Stimulated activated naive CD4-positive, alpha-beta T cell treated with Interleukin-2 at 50 U/mL for 16 hours (primary cell): ENCODE measurements around the gene NBEA.
"Not testable (repeated sequence)": the region's sequence is repeated elsewhere in the genome, so short reads cannot be mapped to it uniquely, and the experiment has no call there.

Source experiments
- DNase-seq: peaks from one replicate; lab custom pipeline; 2025; lab: John Stamatoyannopoulos, UW

NBEA gene

DNA sequence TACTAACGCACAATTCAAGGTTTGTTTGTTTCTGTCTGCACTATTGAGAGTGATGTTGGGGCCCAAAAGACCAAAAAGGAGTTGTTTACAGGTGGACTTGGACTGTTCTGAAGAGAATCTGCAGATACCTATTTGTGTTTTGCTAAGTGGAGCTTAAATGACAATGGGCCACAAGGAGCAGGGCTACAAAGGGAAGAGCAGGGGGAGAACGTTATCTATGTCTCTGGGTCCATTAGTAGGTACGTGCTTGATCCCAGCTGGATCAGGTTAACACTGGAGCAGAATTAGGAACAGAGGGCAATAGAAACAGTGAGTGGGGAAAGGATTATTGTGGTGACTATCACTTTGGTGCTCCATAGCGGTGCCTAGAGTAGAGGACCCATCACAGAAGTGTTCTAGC, 22.5 kb downstream of the NBEA start:
- DNase-seq = no peak

DNA sequence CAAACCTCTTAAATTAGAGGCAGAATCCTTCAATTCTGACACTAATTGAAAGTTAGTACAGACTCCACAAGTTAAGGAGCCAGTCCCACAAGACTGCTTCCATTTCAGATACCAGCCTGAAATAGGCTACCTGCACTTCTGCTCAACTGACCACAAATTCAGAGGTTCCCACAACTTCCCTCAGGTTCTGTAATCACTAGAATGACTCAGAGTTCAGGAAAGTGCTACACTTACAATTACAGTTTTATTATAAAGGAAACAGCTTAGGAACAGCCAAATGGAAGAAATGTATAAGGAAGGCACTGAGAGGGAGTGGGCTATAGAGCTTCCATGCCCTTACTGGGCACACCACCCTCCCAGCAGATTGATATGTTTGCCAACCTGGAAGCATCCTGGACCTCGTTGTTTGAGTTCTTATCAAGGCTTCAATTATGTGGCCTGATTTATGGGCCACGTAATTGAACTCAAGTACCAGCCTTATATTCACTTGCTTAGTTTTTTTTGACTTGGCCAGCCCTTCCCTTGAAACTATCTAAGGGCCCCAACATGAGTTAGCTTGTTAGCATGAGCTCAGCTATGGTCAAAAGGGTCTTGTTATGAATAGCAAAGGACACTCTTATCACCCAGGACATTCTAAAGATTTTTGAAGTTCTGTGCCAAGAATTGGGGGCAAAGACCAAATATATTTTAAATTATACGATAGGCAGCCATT, 25.9 kb downstream of the NBEA start:
- no peak for DNase-seq

DNA sequence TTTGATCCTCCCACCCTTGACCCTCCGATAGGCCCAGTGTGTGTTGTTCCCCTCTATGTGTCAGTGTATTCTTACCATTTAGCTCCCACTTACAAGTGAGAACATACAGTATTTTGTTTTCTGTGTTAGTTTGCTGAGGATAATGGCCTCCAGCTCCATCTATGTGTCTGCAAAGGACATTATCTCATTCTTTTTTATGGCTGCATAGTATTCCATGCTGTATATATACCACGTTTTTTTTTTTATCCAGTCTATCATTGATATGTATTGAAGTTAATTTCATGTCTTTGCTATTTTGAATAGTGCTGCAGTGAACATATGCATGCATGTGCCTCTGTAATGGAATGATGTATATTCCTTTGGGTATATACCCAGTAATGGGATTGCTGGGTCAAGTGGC, 27.5 kb downstream of the NBEA start:
- not testable (repeated sequence) for DNase-seq

DNA sequence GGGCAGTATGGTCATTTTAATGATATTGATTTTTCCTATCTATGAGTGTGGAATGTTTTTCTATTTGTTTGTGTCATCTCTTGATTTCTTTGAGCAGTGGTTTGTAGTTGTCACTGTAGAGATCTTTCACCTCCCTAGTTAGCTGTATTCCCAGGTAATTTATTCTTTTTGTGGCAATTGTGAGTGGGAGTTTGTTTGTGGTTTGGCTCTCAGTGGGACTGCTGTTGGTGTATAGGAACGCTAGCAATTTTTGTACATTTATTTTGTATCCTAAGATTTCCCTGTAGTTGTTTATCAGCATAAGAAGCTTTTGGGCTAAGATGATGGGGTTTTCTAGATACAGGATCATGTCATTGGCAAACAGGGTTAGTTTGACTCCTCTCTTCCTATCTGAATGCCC, 28.9 kb downstream of the NBEA start:
- DNase-seq = no peak

DNA sequence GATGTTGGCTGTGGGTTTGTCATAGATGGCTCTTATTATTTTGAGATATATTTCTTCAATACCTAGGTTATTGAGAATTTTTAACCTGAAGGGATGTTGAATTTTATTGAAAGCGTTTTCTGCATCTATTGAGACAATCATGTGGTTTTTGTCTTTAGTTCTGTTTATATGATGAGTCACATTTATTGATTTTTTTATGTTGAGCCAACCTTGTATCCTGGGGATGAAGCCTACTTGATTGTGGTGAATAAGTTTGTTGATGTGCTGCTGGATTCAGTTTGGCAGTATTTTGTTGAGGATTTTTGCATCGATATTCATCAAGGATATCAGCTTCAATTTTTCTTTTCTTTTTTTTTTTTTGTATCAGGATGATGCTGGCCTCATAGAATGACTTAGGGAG, 29.4 kb downstream of the NBEA start:
- no peak for DNase-seq

DNA sequence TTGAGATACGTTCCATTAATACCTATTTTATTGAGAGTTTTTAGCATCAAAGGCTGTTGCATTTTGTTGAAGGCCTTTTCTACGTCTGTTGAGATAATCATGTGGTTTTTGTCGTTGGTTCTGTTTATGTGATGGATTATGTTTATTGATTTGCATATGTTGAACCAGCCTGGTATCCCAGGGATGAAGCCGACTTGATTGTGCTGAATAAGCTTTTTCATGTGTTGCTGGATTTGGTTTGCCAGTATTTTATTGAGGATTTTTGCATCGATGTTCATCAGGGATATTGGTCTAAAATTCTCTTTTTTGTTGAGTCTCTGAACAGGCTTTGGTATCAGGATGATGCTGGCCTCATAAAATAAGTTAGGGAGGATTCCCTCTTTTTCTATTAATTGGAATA, 43.1 kb downstream of the NBEA start:
- not testable (repeated sequence) for DNase-seq

DNA sequence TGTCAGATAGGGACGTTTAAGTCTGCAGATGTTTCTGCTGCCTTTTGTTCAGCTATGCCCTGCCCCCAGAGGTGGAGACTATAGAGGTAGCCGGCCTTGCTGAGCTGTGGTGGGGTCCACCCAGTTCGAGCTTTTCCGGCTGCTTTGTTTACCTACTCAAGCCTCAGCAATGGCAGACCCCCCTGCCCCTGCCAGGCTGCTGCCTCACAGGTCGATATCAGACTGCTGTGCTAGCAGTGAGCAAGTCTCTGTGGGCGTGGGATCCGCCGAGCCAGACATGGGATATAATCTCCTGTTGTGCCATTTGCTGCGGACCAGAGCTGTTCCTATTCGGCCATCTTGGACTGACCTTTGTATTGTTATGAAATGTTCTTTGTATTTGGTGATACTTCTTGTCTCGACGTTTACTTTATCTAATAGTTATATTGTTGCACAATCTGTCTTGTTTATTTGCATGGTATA, 46.3 kb downstream of the NBEA start:
- no peak for DNase-seq

DNA sequence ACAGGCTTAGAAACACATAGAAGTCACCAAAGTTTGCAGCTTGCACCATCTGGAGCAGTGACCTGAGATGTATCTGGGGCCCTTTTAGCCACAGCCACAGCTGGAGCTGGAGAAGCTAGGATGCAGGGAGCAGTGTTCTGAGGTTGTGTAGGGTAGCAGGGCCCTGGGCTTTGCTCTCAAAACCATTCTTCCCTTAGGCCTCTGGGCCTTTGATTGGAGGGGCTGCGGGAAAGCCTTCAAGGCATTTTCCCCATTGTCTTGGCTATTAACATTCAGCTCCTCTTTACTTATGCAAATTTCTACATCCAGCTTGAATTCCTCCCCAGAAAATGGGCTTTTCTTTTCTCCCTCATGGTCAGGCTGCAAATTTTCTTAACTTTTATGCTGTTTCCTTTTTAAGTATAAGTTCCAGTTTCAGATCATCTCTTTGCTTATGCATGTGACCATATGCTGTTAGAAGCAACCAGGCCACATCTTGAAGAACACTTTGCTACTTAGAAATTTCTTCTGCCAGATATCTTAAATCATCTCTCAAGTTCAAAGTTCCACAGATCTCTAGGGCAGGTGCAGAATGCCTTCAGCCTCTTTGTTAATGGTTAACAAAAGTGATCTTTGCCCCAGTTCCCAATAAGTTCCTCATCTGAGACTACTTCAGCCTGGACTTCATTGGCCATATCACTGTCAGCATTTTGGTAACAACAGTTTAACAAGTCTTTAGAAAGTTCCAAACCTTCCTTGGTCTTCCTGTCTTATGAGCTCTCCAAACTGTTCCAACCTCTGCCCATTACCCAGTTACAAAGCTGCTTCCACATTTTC, 48.5 kb downstream of the NBEA start:
- DNase-seq = no peak

DNA sequence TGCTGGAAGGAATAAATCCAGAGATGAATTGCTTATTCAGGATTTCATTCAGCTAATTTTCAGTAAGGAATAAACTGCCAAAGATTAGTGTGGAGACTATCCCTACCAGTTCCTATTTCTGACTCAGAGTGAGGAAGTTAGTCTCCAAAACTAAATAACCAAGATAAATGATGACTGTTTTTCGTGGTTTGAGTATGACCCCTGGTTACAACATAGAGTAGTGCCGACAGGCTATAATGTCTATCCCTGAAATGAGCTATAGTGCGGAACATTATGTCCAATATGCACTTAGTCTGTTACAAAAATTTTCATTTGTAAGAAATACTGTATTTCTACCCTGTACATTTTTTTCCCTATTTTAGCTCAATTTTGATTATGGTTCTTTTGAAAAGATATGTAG, 51.4 kb downstream of the NBEA start:
- no peak for DNase-seq

DNA sequence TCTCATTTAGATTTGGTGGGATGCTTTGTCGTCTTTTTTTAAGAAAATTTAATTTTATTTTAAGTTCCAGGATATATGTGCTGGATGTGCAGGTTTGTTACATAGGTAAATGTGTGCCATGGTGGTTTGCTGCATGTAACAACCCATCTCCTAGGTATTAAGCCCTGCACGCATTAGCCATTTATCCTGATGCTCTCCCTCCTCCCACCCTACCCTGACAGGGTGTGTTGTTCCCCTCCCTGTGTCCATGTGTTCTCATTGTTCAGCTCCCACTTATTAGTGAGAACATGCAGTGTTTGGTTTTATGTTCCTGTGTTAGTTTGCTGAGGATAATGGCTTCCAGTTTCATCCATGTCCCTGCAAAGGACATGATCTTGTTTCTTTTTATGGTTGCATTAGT, 61.7 kb downstream of the NBEA start:
- not testable (repeated sequence) for DNase-seq

DNA sequence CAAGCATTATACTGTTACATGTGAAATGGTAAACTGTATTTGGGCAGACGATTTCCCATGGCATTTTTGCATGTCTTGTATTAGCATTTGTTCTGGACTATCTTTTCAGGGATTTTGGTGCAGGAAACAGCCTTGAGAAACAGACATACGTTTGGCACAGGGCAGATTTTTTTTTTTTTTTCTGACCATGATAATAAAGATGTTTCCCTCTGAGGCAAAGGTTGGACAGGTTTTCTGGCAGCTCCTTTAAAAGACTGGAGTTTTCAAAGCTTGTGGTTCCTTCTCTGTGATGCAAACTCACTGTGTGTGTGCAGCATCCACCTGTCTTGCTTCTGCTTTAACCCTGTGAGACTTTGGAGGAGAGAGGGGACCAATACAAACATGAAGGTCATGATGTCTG, 63.0 kb downstream of the NBEA start:
- DNase-seq = no peak

DNA sequence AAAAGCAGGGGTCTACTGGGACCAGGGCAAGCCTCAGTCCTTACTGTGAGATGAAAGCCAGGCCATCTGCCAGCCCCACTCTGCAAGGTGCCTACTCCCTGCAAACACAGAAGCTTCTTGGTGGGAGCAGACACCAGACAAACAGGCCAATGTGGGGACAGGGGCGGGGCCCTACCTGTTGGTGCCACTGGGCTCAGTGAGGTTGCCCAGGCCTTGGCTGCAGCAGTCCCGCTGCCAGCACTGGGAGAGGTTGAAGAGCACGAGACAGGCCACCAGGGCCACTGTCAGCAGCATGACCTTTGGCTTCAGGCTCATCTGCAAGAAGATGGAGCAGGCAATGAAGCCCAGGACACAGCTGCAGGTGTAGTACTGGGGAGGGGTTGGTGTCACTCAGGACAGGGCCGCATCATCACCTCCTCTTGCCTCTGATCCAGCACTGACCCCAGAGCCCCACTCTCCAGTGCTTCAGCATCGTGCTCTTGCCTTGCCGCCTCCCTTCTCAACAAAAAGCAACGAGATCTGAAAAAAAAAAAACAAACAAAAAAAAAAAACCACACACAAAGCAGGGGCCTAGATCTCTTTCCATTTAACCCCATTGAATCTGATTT, 72.6 kb downstream of the NBEA start:
- DNase-seq = no peak

DNA sequence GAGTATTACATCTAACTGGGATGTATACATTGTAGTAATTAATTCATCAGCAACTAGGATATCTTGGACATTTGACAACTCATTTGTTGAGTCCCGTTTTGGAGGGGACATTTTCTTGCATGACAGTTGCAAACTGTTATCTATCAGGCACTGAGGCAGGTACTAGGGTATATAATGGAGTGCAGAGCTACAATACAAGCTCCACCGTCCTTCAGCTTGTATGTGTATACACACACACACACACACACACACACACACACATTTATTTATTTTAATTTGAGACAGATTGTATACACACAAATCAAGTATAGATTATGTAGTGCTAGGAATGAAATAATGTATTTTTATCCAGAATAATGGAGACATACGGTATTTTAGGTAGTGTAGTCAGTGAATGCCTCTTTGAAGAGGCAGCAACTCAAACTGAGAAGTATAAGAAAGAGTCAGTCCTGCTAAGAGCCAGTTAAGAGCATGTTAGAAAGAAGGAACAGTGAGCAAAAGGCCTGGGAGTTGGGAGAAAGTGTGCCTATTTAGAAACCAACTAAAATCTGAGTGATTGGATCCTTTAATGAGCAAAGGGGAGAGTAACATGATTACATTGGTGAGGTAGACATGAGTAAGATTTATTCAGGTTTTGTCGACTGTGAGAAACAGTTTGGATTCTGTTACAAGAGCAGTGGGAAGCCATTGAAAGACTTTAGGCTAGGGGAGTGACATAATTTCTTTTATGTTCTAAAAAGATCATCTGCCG, 74.5 kb downstream of the NBEA start:
- no peak for DNase-seq

DNA sequence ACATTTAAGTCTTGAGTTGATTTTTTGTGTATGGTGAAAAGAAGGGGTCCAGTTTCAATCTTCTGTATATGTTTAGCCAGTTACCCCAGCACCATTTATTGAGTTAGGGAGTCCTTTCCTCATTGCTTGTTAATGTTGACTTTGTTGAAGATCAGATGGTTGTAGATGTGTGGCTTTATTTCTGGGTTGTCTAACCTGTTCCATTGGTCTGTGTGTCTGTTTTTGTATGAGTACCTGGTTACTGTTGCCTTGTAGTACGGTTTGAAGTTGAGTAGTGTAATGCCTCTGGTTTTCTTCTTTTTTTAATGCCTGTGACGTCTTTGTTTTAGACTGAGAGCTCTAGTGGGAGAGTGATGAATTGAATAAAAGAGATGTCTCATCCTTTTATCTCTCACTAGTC, 83.2 kb downstream of the NBEA start:
- no peak for DNase-seq

DNA sequence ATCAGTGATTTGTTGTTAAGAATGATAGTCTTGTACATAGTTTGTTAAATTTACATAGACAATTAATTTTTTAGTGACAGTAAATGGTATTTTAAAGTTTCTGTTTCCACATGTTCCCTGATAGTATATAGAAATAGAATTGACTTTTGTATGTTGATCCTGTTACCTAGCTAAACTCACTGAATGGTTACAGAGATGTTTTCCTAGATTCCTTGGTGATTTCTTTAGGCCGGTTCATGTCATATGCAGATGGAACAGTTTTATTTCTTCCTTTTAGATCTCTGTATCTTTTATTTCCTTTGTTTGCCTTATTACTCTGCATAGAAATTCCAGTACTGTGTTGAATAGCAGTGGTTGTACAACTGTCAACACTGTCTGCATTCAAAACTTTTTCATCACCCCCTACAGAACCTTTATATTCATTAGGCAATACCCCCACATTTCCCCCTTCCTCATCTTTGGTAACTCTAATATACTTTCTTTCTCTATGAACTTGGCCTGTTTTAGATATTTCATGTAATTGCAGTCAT, 86.3 kb downstream of the NBEA start:
- no peak for DNase-seq

DNA sequence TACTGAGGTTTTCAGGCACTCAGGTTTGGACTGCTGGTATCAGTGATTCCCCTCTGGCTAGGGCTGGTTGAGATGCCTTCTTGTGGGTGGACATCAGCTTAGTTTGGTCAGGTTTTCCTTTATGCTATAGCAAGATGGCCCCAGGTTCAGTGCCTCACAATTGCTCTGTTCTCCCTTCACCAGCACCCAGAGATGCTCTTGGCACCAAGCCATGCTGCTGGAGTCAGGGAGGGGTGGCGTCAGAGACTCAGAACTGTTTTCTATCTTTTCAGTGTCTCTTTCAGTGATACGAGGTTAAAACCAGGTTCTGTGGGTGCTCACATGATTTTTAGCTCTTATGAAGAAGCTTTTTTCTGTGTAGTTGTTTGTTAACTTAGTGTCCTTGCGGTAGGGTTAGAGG, 96.9 kb downstream of the NBEA start:
- DNase-seq = no peak

DNA sequence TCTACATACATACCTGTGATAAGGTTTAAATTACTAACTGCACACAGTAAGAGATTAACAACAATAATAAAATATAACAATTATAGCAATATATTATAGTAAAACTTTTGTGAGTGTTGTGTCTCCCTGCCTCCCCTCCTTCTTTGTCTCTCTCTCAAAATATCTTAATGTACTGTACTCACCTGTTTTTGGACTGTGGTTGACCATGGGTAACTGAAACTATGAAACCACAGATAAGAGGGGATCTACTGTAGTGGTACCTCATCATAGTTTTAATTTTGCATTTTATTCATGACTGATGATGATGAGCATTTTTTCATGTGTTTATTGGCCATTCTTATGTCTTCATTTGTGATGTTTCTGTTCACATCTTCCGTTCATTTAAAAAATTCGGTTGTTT, 104.5 kb downstream of the NBEA start:
- DNase-seq = no peak

DNA sequence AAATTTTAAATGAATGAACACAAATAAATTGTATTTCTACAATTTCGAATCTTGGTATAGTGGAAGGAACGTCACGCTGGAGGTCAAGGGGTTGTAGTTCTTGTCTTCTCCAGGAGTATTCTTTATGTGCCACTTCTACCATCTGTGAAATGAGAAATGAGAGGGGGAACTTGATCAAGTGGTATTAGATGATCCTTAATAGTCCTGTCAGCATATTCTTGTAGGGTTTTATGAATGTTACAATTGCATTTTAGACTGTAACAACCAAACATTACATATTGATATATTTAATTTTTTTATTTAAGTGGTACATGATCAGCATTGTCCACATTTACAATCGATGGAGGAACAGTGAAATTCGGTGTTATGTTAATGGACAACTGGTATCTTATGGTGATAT, 113.6 kb downstream of the NBEA start:
- DNase-seq = no peak

DNA sequence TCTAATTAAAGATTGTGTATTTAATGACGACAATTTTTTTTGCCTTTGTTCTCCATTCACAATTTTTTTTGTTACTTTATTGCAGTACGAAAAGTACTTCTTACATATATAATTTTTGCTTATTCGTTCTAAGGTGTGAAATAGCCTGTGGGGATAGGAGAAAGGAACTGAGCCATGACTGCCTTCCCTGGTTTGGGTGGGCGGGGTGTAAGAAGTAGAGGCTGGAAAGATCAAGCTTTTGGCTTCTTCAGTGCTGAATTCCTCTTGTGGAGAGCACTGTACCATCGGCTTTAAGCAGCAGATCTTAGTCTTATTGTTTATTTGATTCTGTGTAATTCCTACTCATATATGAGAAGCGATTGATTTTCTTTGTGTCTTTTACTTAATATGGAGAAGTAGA, 115.8 kb downstream of the NBEA start:
- no peak for DNase-seq

DNA sequence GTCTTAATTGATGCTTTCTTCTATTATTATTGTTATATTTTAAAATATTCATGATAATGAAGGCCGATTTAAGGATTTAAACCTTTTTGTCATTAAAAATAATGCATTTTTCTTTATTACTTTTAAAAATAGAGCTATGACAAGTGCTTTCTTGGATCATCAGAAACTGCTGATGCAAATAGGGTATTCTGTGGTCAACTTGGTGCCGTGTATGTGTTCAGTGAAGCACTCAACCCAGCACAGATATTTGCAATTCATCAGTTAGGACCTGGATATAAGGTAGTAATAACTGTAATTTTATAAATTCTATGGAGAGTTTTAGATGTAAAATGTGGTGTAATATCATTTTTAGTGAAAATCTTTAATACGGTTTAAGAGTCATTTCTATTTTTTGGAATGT, 116.5 kb downstream of the NBEA start:
- DNase-seq = not testable (repeated sequence)

DNA sequence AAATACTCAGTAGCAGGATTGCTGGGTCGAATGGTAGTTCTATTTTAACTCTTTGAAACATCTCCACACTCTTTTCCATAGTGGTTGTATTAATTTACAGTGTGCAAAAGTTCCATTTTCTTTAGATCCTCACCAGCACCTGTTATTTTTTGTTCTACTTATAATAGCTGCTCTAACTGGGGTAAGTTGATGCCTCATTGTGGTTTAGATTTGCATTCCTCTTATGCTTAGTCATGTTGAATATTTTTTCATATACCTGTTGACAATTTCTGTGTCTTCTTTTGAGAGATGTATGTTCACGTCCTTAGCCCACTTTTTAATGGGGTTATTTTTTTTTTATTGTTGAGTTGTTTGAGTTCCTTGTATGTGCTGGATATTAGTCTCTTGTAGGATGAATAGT, 144.6 kb downstream of the NBEA start:
- no peak for DNase-seq

DNA sequence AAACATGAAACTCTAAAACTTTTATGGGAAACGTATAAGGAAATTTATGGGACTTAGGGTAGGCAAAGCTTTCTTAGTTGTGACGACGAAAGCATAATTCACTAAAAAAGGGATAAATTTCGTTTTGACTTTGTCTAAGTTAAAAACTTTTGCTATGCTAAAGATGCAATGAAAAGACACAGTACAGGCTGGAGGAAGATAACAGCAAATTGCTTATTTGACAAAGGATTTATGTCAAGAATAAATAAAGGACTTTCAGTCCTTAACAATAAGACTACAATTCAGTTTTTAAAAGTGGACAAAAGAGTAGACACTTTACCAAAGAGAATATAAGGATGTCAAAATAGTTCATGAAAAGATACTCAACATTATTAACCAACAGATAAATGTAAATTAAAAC, 150.2 kb downstream of the NBEA start:
- DNase-seq = no peak
